Osteoblast (primary cell): Measurements from ENCODE around the gene SUGCT. TPM values are rescaled to one million over a fixed set of nuclear protein-coding genes. Genes with fewer than 3 reads are reported as not detected.

ENCODE experiments used
- DNase-seq: peaks from one replicate; pipeline ENCODE4 v3.0.0; 2011; ENCODE audit warnings: low spot score, mixed read lengths; ENCODE audit not compliant: insufficient read length; ENCODE audit errors: missing footprints
- H2AFZ ChIP-seq: 2 replicates; pipeline ENCODE4 v1.6.0; 2011; ENCODE audit warnings: mild to moderate bottlenecking, low read length
- H3K27ac ChIP-seq: 2 replicates; pipeline ENCODE4 v1.5.1; 2011; ENCODE audit warnings: mild to moderate bottlenecking, low read depth, low read length, moderate library complexity
- H3K27me3 ChIP-seq: 2 replicates; pipeline ENCODE4 v1.6.0; 2012; ENCODE audit warnings: mild to moderate bottlenecking, control low read depth, inconsistent platforms, low read length, moderate library complexity; ENCODE audit not compliant: insufficient read depth
- H3K36me3 ChIP-seq: 2 replicates; pipeline ENCODE4 v1.5.1; 2011; ENCODE audit warnings: mild to moderate bottlenecking, low read length, control low read depth, moderate library complexity; ENCODE audit not compliant: insufficient read depth
- H3K4me1 ChIP-seq: 2 replicates; pipeline ENCODE4 v1.5.1; 2011; ENCODE audit warnings: mild to moderate bottlenecking, low read length, control low read depth, moderate library complexity; ENCODE audit not compliant: insufficient read depth
- H3K4me2 ChIP-seq: 2 replicates; pipeline ENCODE4 v1.6.0; 2011; ENCODE audit warnings: mild to moderate bottlenecking, low read length; ENCODE audit not compliant: insufficient read depth
- H3K4me3 ChIP-seq: fragments of 200-600 bp; sonication (generic); 3 replicates; pipeline ENCODE4 v1.5.1; 2012; ENCODE audit warnings: mild to moderate bottlenecking, low read length, inconsistent platforms; ENCODE audit not compliant: insufficient read depth
- H3K79me2 ChIP-seq: 2 replicates; pipeline ENCODE4 v1.6.0; 2012; ENCODE audit warnings: mild to moderate bottlenecking, low read length, control low read depth, inconsistent platforms; ENCODE audit not compliant: insufficient read depth
- H3K9me3 ChIP-seq: 2 replicates; pipeline ENCODE4 v1.5.1; 2011; ENCODE audit warnings: low read depth, low read length, control low read depth
- H4K20me1 ChIP-seq: 2 replicates; pipeline ENCODE4 v1.6.0; 2012; ENCODE audit warnings: mild to moderate bottlenecking, low read length, control low read depth; ENCODE audit not compliant: insufficient read depth
- total RNA-seq: library from RNA; depleted of rRNA; stranded (reverse); fragments of >200 nt; gene quantifications from 2 replicates; pipeline ENCODE4 v1.2.3, GENCODE V29; 2012
- TF ChIP-seq, protein P1 (sequence below): IDR thresholded peaks from 2 replicates; pipeline ENCODE4 v1.5.1; 2011; ENCODE audit warnings: mild to moderate bottlenecking, low read depth, low read length, moderate library complexity; ENCODE audit errors: extremely low read depth

The SUGCT gene
- total RNA-seq, 1 donor, result 21.7 TPM

DNA sequence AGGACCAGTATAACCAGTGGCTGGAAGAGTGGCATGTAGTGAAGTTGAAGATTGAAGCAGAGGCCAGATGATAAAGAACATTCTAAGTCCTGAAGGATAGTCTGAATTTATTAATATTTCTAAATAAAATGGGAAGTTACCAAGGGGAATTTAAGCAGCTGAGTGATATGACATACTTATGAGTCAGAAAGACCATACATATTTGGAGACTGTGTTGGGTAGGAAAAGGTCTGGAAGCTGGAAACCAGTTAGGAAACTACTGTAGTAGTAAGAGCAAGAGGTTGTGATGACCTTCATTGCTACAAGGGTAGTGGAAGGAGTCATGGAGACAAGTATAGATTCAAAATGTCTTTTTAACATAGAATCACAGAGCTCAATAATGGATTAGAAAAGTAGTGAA is 752.3 kb downstream of the SUGCT start:
- Histone ChIP-seq H3K36me3 (no peaks in the 10 kb centered on the region), H3K4me1 (peaks cover 22% of the 10 kb centered on the region), H2AFZ (no peak overlapping the region), H3K27ac (peak overlapping the region; percentile 36), H3K79me2 (no peaks in the 10 kb centered on the region), H3K9me3 (no peaks in the 10 kb centered on the region), H3K4me3 (no peak overlapping the region), H4K20me1 (no peaks in the 10 kb centered on the region), H3K27me3 (no peaks in the 10 kb centered on the region), H3K4me2 (no peak overlapping the region)
- TF ChIP-seq, protein P1, sequence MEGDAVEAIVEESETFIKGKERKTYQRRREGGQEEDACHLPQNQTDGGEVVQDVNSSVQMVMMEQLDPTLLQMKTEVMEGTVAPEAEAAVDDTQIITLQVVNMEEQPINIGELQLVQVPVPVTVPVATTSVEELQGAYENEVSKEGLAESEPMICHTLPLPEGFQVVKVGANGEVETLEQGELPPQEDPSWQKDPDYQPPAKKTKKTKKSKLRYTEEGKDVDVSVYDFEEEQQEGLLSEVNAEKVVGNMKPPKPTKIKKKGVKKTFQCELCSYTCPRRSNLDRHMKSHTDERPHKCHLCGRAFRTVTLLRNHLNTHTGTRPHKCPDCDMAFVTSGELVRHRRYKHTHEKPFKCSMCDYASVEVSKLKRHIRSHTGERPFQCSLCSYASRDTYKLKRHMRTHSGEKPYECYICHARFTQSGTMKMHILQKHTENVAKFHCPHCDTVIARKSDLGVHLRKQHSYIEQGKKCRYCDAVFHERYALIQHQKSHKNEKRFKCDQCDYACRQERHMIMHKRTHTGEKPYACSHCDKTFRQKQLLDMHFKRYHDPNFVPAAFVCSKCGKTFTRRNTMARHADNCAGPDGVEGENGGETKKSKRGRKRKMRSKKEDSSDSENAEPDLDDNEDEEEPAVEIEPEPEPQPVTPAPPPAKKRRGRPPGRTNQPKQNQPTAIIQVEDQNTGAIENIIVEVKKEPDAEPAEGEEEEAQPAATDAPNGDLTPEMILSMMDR, result no peak
- peak; percentile 69 for DNase-seq

DNA sequence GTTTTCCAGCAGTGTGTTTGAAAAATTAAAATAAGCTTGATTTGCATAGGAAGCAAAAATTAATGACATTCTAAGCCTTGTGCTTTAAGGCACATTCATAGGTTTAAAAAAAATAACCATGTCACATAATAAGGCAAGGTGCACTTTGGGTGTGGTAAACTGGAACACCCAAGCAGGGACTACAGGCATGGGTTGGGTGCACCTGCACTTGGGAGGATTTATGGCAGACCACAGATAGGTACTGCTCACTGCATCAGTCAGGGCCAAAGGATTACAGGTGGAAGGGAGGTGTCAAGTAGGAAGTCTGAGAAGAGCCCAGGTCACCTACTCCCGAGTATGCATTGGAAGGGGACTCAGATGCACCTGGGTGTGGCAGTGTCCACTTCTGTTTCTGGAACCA is 753.7 kb downstream of the SUGCT start:
- Histone ChIP-seq H3K4me1 (peaks cover 22% of the 10 kb centered on the region), H3K27ac (no peak overlapping the region), H3K27me3 (no peaks in the 10 kb centered on the region), H3K79me2 (no peaks in the 10 kb centered on the region), H2AFZ (no peak overlapping the region), H3K4me2 (no peak overlapping the region), H4K20me1 (no peaks in the 10 kb centered on the region), H3K4me3 (no peak overlapping the region), H3K9me3 (no peaks in the 10 kb centered on the region), H3K36me3 (no peaks in the 10 kb centered on the region)
- TF ChIP-seq, protein P1, result no peak
- no peak for DNase-seq

DNA sequence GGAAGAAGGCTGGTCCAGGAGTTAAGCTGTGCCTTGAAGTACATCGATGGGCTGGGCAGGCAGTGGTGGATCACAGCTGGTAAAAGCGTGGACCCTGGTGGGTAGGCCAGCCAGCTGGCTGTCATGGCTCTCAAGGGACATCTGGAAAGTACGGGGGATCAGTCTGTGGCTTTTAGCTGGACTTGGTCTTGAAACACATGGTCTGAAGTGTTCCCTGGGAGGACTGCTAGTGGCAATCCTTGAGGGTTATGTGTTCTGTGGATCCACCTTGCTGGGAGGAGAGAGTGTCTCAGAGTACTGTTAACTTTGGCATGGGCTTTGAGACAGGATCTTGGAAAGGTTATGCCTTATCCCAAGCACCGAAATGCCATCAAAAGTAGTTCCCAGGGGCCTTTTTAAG is 754.3 kb downstream of the SUGCT start:
- no peaks in the 10 kb centered on the region for H3K36me3 ChIP-seq
- H4K20me1 ChIP-seq, result no peaks in the 10 kb centered on the region
- H3K79me2 ChIP-seq, result no peaks in the 10 kb centered on the region
- H3K4me1 ChIP-seq, result peaks cover 18% of the 10 kb centered on the region
- no peak overlapping the region for H3K4me3 ChIP-seq
- H3K9me3 ChIP-seq, result no peaks in the 10 kb centered on the region
- no peak overlapping the region for H3K4me2 ChIP-seq
- no peak overlapping the region for H3K27ac ChIP-seq
- no peak for DNase-seq
- H2AFZ ChIP-seq, result no peak overlapping the region
- no peaks in the 10 kb centered on the region for H3K27me3 ChIP-seq
- TF ChIP-seq, protein P1, result no peak

DNA sequence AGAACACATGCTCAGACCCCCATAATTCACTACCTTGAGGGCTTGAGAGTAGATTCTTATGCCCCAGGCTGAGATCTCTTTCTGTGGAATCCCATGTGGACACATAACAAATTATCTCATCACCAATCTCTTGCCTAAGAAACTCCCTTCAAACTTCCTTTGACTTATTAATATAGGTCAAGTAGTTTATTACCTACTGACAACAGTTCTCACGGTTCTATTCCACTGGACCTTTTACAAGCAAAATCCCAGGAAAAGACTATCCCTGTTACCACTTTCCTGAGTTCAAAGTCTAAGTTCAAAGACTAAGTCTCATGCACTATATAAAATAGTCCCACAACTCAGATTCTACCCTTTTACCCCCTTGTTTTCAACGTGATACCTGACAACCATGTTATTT is 754.7 kb downstream of the SUGCT start:
- TF ChIP-seq, protein P1, result no peak
- H3K27me3 ChIP-seq, result no peaks in the 10 kb centered on the region
- H3K27ac ChIP-seq, result no peak overlapping the region
- H3K4me3 ChIP-seq, result no peak overlapping the region
- no peaks in the 10 kb centered on the region for H3K79me2 ChIP-seq
- H3K36me3 ChIP-seq, result no peaks in the 10 kb centered on the region
- peaks cover 14% of the 10 kb centered on the region for H3K4me1 ChIP-seq
- no peaks in the 10 kb centered on the region for H3K9me3 ChIP-seq
- H3K4me2 ChIP-seq, result no peak overlapping the region
- no peak for DNase-seq
- H2AFZ ChIP-seq, result no peak overlapping the region
- H4K20me1 ChIP-seq, result no peaks in the 10 kb centered on the region
